ENCODE data around the gene HIVEP2. TPM values are rescaled to one million over a fixed set of nuclear protein-coding genes. Genes with fewer than 3 reads are reported as not detected.
A peak's percentile ranks its signal among the peaks of the same experiment; 100 is the strongest.

HIVEP2 gene
- polyA plus RNA-seq, 2 of the 4 experiments (the other 2 are of a cell fraction), result 2.2 to 2.6 TPM

- no peak for DNase-seq (ENCODE audit: low read depth in 1 of 2, low spot score in 1 of 2)
- ATAC-seq, result no peak
- Histone ChIP-seq H3K4me3 (no peak overlapping the region), H3K4me1 (peaks cover 22% of the 10 kb centered on the region), H3K27ac (no peak overlapping the region), H3K4me2 (no peak overlapping the region), H3K9me3 (no peaks in the 10 kb centered on the region)
- CTCF ChIA-PET, result no interaction called here
- WGBS (ENCODE audit: missing lambda C conversion rate), result 84% methylated on average over 4 of the region's 4 CpGs
- no peak for FAIRE-seq
- no peak for TF ChIP-seq NR3C1 (IDR thresholded peaks at IDR 0.05)
- TF ChIP-seq PBX3 (IDR thresholded peaks at IDR 0.05), result no peak
- TF ChIP-seq JUN (IDR thresholded peaks at IDR 0.05), result no peak
- TF ChIP-seq RARB (CRISPR knock-in tag; IDR thresholded peaks at IDR 0.05), result no peak
- no peak for TF ChIP-seq MAZ (IDR thresholded peaks at IDR 0.05; ENCODE audit: borderline replicate concordance, low read depth, low read length)
- no peak for TF ChIP-seq SREBF2 (IDR thresholded peaks at IDR 0.05)
- no peak for TF ChIP-seq BHLHE40 (IDR thresholded peaks at IDR 0.05; ENCODE audit: low read depth, low read length)
- TF ChIP-seq ZSCAN20 (CRISPR knock-in tag; IDR thresholded peaks at IDR 0.05), result no peak
- TF ChIP-seq JUNB (IDR thresholded peaks at IDR 0.05), result no peak
- no peak for TF ChIP-seq ZNF302 (CRISPR knock-in tag; IDR thresholded peaks at IDR 0.05)
- POLR2A ChIA-PET, result no interaction called here
These were observed 123.1 kb downstream of the HIVEP2 start for GRCh38 chr6:142821860-142822259.

GRCh38 chr6:142821164-142821716 is 123.7 kb downstream of the HIVEP2 start:
- no peak overlapping the region for H3K27ac ChIP-seq
- DNase-seq (ENCODE audit: low read depth in 1 of 2, low spot score in 1 of 2) (no peak), FAIRE-seq (no peak), ATAC-seq (no peak)
- no peak overlapping the region for H3K4me2 ChIP-seq
- ChIA-PET CTCF (interaction anchor here (0.6 kb wide), 1 partner anchor 11 kb away, joined by 4 read pairs; no protein-coding TSS in a partner anchor), POLR2A (no interaction called here)
- 79% methylated on average over 6 of the region's 6 CpGs for WGBS (ENCODE audit: missing lambda C conversion rate)
- peaks cover 22% of the 10 kb centered on the region for H3K4me1 ChIP-seq
- H3K9me3 ChIP-seq, result no peaks in the 10 kb centered on the region
- no peak for TF ChIP-seq ZC3H11A (IDR thresholded peaks at IDR 0.05)
- TF ChIP-seq HMGXB4 (CRISPR knock-in tag; IDR thresholded peaks at IDR 0.05; ENCODE audit: borderline replicate concordance), result no peak
- no peak for TF ChIP-seq CBX8 (IDR thresholded peaks at IDR 0.05)
- no peak for TF ChIP-seq JUNB (IDR thresholded peaks at IDR 0.05)
- no peak for TF ChIP-seq MAFK (IDR thresholded peaks at IDR 0.05; ENCODE audit: partially characterized antibody)
- 0 out of 2 replicates have a peak, but pooled peaks have one; percentile 9 for TF ChIP-seq KDM1A (IDR thresholded peaks at IDR 0.05; ENCODE audit: low read depth)
- H3K4me3 ChIP-seq, result no peak overlapping the region

- DNase-seq (ENCODE audit: low read depth in 1 of 2, low spot score in 1 of 2) (no peak), ATAC-seq (no peak), FAIRE-seq (no peak)
- TF ChIP-seq HOXB13 (CRISPR knock-in tag; IDR thresholded peaks at IDR 0.05; ENCODE audit: low read depth) (no peak), ESRRA (IDR thresholded peaks at IDR 0.05; ENCODE audit: borderline replicate concordance, low read length) (no peak), ZFP36 (IDR thresholded peaks at IDR 0.05; ENCODE audit: borderline replicate concordance, partially characterized antibody) (no peak)
- Histone ChIP-seq H3K27ac (no peak overlapping the region), H3K4me2 (peak overlapping the region; percentile 58), H3K4me3 (no peak overlapping the region), H3K9me3 (no peaks in the 10 kb centered on the region), H3K4me1 (peaks cover 22% of the 10 kb centered on the region)
- POLR2A ChIA-PET, result no interaction called here
- WGBS (ENCODE audit: missing lambda C conversion rate), result 66% methylated on average over 4 of the region's 4 CpGs
- CTCF ChIA-PET, result interaction anchor here (0.6 kb wide), 1 partner anchor 12 kb away, joined by 4 read pairs; no protein-coding TSS in a partner anchor
These were observed 124.5 kb downstream of the HIVEP2 start for GRCh38 chr6:142820338-142821051.
